Glomerular visceral epithelial cell (primary cell): ENCODE measurements around the gene LRIG2.

Source experiments
- DNase-seq: peaks from one replicate; pipeline ENCODE4 v3.0.0-alpha.2; 2016; ENCODE audit errors: extremely low spot score

The LRIG2 gene

GRCh38 chr1:113170519-113170918, 97.5 kb downstream of the LRIG2 start:
- DNase-seq = no peak

- no peak for DNase-seq
These were observed 105.1 kb downstream of the LRIG2 start for GRCh38 chr1:113178106-113178505.

- DNase-seq = no peak
These were observed 105.5 kb downstream of the LRIG2 start for GRCh38 chr1:113178522-113178921.
